Mesangial cell (primary cell): ENCODE data around the gene MAP7D3. TPM values are rescaled to one million over a fixed set of nuclear protein-coding genes. Genes with fewer than 3 reads are reported as not detected.

ENCODE experiments used
- total RNA-seq: library from RNA; depleted of rRNA; stranded (reverse); fragments of >200 nt; gene quantifications from 2 replicates; pipeline ENCODE4 v1.2.3, GENCODE V29; 2015

MAP7D3 gene, protein sequence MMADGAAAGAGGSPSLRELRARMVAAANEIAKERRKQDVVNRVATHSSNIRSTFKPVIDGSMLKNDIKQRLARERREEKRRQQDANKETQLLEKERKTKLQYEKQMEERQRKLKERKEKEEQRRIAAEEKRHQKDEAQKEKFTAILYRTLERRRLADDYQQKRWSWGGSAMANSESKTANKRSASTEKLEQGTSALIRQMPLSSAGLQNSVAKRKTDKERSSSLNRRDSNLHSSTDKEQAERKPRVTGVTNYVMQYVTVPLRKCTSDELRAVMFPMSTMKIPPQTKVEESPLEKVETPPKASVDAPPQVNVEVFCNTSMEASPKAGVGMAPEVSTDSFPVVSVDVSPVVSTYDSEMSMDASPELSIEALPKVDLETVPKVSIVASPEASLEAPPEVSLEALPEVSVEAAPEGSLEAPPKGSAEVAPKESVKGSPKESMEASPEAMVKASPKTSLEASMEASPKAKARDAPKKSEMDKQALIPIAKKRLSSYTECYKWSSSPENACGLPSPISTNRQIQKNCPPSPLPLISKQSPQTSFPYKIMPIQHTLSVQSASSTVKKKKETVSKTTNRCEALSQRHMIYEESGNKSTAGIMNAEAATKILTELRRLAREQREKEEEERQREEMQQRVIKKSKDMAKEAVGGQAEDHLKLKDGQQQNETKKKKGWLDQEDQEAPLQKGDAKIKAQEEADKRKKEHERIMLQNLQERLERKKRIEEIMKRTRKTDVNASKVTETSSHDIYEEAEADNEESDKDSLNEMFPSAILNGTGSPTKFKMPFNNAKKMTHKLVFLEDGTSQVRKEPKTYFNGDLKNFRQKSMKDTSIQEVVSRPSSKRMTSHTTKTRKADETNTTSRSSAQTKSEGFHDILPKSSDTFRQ
- total RNA-seq: 10.1 and 11.5 TPM in 2 replicates

GRCh38 chrX:136251041-136251991, at the start of gene MAP7D3:
Gene MAP7D3 (minus strand): TSS chrX:136251400. CDS start chrX:136251358, 42 bp downstream.

GRCh38 chrX:136300721-136301120, 49.5 kb upstream of the MAP7D3 start, which contains the start of gene ADGRG4:
Gene ADGRG4 (plus strand): TSS chrX:136300963. CDS start chrX:136308778, 7,815 bp downstream.

Other genes starting within 250 kb of the MAP7D3 start
- 42.9 and 55.3 TPM in 2 replicates for gene FHL1, start 103.9 kb downstream of the MAP7D3 start, total RNA-seq
- not detected in 2 replicates for gene ADGRG4, start 49.6 kb upstream of the MAP7D3 start, total RNA-seq
- gene BRS3, start 236.5 kb upstream of the MAP7D3 start, total RNA-seq: not detected in 2 replicates
- 29.2 and 31.6 TPM in 2 replicates for gene HTATSF1, start 246.2 kb upstream of the MAP7D3 start, total RNA-seq